Activated B cell treated with CpG ODN at 0.5 μM for 24 hours (primary cell): Measurements from ENCODE around the gene BACE1. TPM values are rescaled to one million over a fixed set of nuclear protein-coding genes. Genes with fewer than 3 reads are reported as not detected.

Experiments
- ATAC-seq: fragments of 200-7000 bp; cut with Tn5 transposase; one replicate; pipeline ENCODE4 v1.10.0; 2021; ENCODE audit warnings: low read depth, mild to moderate bottlenecking, moderate library complexity
- CTCF ChIA-PET: fragments of 350-600 bp; sonication (Branson Sonifier 250); formaldehyde crosslinking; loops from one replicate; lab custom pipeline; 2021; ENCODE audit warnings: antibody characterized with exemption; lab: Charles Lee
- POLR2A ChIA-PET: fragments of 350-600 bp; sonication (Branson Sonifier 250); formaldehyde crosslinking; loops from one replicate; lab custom pipeline; 2021; ENCODE audit warnings: antibody characterized with exemption; lab: Charles Lee
- DNase-seq: peaks from one replicate; pipeline ENCODE4 v3.0.0; 2022
- H3K27ac Mint-ChIP-seq: one replicate; pipeline ENCODE4 v1.8.0; 2020; ENCODE audit warnings: mixed read lengths
- H3K27me3 Mint-ChIP-seq: one replicate; pipeline ENCODE4 v1.8.0; 2021; ENCODE audit warnings: mixed read lengths
- H3K36me3 Mint-ChIP-seq: one replicate; pipeline ENCODE4 v1.8.0; 2021; ENCODE audit warnings: low read depth, mixed read lengths
- H3K4me1 Mint-ChIP-seq: one replicate; pipeline ENCODE4 v1.8.0; 2021; ENCODE audit warnings: mixed read lengths
- H3K4me3 Mint-ChIP-seq: one replicate; pipeline ENCODE4 v1.8.0; 2020; ENCODE audit warnings: mild to moderate bottlenecking, mixed read lengths
- H3K9me3 Mint-ChIP-seq: one replicate; pipeline ENCODE4 v1.8.0; 2020; ENCODE audit warnings: mixed read lengths
- CTCF ChIP-seq: fragments of 200-600 bp; IDR thresholded peaks from one replicate; pipeline ENCODE4 v1.8.0; 2022; ENCODE audit warnings: antibody characterized with exemption, mild to moderate bottlenecking
- intact Hi-C: fragments of 100-400 bp; cut with micrococcal nuclease; formaldehyde crosslinking; loops from one replicate; pipeline ENCODE4 v1.15.1; 2024
- total RNA-seq: library from RNA; stranded (reverse); gene quantifications from 2 replicates; pipeline ENCODE4 v1.2.3, GENCODE V29; 2022

Gene BACE1
- total RNA-seq, 1 donor from 2014 or later, result not detected

DNA sequence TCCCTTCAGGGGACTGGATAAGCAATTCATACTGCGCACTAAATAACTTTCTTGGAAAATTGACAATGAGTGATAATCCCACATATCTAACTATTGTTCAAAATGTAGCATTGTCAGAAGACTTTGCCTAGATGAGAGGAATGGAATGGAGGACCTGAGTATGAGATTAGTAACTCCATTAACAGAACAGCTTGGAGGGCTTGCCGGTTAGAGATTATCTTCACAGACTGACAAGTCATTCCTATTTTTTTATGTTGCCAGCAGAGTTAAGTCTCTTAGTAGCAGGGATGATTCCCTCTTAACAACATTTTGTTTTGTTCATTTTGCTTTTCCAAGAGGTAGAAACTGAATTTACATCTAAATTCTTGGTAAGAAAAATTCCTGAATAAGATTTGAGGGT, 32.0 kb downstream of the BACE1 start:
- Mint-ChIP-seq H3K27ac (no peak overlapping the region), H3K36me3 (peaks cover 74% of the 10 kb centered on the region), H3K9me3 (no peaks in the 10 kb centered on the region)

GRCh38 chr11:117282956-117283355, 33.1 kb downstream of the BACE1 start:
- H3K27ac Mint-ChIP-seq, result no peak overlapping the region
- intact Hi-C loops, result no loop called here
- H3K36me3 Mint-ChIP-seq, result peaks cover 66% of the 10 kb centered on the region

More for the DNA sequence above, 32.0 kb downstream of the BACE1 start:
- no peak for TF ChIP-seq CTCF
- DNase-seq, result no peak
- Mint-ChIP-seq H3K4me3 (no peak overlapping the region), H3K27me3 (no peaks in the 10 kb centered on the region), H3K4me1 (no peaks in the 10 kb centered on the region)
- ChIA-PET POLR2A (no interaction called here), CTCF (no interaction called here)
- intact Hi-C loops, result no loop called here
- ATAC-seq, result no peak

GRCh38 chr11:117281869-117282268, 34.2 kb downstream of the BACE1 start:
- Mint-ChIP-seq H3K9me3 (no peaks in the 10 kb centered on the region), H3K36me3 (peaks cover 66% of the 10 kb centered on the region), H3K27ac (no peak overlapping the region), H3K4me3 (no peak overlapping the region), H3K4me1 (no peaks in the 10 kb centered on the region), H3K27me3 (no peaks in the 10 kb centered on the region)
- DNase-seq (no peak), ATAC-seq (no peak)
- no peak for TF ChIP-seq CTCF
- POLR2A ChIA-PET, result no interaction called here
- CTCF ChIA-PET, result no interaction called here
- intact Hi-C loops, result no loop called here

More at GRCh38 chr11:117282956-117283355, 33.1 kb downstream of the BACE1 start:
- POLR2A ChIA-PET, result interaction anchor here (0.5 kb wide), 1 partner anchor 13 kb away, joined by 5 read pairs; no protein-coding TSS in a partner anchor
- Mint-ChIP-seq H3K9me3 (no peaks in the 10 kb centered on the region), H3K27me3 (no peaks in the 10 kb centered on the region), H3K4me3 (no peak overlapping the region), H3K4me1 (no peaks in the 10 kb centered on the region)
- no peak for DNase-seq
- CTCF ChIA-PET, result no interaction called here
- ATAC-seq, result no peak
- no peak for TF ChIP-seq CTCF

GRCh38 chr11:117281159-117281558, 34.9 kb downstream of the BACE1 start:
- POLR2A ChIA-PET, result no interaction called here
- CTCF ChIA-PET, result no interaction called here
- no peaks in the 10 kb centered on the region for H3K4me1 Mint-ChIP-seq
- H3K27ac Mint-ChIP-seq, result no peak overlapping the region
- no peaks in the 10 kb centered on the region for H3K9me3 Mint-ChIP-seq
- no peaks in the 10 kb centered on the region for H3K27me3 Mint-ChIP-seq
- intact Hi-C loops, result no loop called here
- H3K4me3 Mint-ChIP-seq, result no peak overlapping the region
- ATAC-seq, result no peak
- no peak for TF ChIP-seq CTCF
- DNase-seq, result no peak
- peaks cover 59% of the 10 kb centered on the region for H3K36me3 Mint-ChIP-seq

DNA sequence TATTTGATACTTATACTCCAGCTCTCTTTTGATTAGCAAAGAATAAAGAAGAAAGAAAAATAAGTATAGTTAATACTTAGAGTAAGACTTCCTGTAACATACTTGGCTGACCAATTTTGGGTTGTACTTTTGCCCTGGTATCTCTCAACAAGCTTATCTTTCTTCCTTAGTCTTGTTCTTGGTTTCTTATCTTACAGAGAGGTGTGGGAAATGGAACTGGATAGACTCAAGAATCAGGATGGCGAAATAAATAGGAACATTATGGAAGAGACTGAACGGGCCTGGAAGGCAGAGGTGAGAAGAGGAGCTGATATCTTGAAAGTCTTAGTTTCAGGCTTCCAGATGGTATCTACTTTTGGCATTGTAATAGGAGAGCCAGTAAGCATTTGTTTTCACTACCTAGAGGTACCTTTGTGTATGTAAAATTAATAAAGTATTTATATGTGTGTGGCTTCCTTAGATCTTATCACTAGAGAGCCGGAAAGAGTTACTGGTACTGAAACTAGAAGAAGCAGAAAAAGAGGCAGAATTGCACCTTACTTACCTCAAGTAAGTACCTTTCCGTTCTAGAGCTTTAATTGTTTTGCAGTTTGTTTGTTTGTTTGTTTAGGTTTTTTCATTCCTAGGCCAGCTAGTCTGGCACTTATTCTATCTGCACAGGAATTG, 36.2 kb downstream of the BACE1 start:
- peaks cover 57% of the 10 kb centered on the region for H3K36me3 Mint-ChIP-seq
- no peaks in the 10 kb centered on the region for H3K9me3 Mint-ChIP-seq
- TF ChIP-seq CTCF, result no peak
- DNase-seq, result no peak
- intact Hi-C loops, result no loop called here
- no peak for ATAC-seq
- peaks cover 4% of the 10 kb centered on the region for H3K4me1 Mint-ChIP-seq
- POLR2A ChIA-PET, result no interaction called here
- no peak overlapping the region for H3K4me3 Mint-ChIP-seq
- no peak overlapping the region for H3K27ac Mint-ChIP-seq
- H3K27me3 Mint-ChIP-seq, result no peaks in the 10 kb centered on the region
- CTCF ChIA-PET, result no interaction called here
